HT-29 (cell line): ENCODE measurements around the gene CD38. TPM values are rescaled to one million over a fixed set of nuclear protein-coding genes. Genes with fewer than 3 reads are reported as not detected.

Source experiments
- DNase-seq: peaks from one replicate; pipeline ENCODE4 v3.0.0-alpha.2; 2015; ENCODE audit warnings: low spot score
- total RNA-seq: library from RNA; depleted of rRNA; stranded (reverse); fragments of >200 nt; shearing (Covaris generic); gene quantifications from 2 replicates; pipeline ENCODE4 v1.2.3, GENCODE V29; 2014

The CD38 gene
- total RNA-seq, 1 experiment from 2014 or later: not detected

DNA sequence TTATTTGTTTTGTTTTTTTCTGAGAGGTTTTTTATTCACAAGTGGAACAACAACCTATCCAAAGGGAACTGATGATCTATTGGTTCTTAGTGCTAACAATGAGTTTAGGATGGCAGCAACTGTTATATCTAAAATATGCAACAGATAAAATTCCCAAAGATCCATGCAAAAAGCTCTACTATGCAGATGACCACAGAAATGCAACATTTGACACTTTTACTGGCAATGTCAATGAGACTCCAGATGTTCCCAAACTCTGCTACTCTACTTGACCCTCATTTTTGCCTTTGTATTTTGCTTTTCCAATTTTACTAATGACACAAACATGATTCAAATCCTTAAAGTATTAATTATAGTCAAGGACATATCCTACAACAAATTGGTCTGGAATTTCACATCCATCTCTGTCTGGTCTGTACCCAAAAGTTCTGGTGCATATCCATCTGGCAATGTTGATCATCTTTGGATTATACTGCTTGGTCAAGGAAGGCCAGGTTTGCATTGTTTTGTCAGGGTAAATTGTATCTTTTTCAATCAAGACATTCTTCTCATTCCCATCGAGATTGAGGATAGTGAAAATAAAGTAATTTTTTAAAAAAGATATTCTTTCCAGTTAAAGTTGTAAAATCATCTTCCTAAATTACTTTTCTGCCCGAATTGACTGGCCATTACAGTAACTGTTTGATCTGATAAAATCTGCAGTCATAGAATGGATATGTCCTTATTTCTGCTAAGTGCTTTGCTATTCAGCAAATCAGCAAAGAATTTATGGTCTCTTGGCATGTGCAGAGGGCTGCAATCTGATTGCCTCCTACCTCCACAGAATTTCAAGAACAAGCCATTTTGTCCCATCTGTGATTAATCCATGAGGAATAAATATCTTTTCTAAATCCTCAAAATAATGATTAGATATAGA lies 86.8 kb downstream of the CD38 start:
- DNase-seq: no peak

GRCh38 chr4:15868111-15868510 lies 90.0 kb downstream of the CD38 start:
- peak; percentile 19 for DNase-seq

DNA sequence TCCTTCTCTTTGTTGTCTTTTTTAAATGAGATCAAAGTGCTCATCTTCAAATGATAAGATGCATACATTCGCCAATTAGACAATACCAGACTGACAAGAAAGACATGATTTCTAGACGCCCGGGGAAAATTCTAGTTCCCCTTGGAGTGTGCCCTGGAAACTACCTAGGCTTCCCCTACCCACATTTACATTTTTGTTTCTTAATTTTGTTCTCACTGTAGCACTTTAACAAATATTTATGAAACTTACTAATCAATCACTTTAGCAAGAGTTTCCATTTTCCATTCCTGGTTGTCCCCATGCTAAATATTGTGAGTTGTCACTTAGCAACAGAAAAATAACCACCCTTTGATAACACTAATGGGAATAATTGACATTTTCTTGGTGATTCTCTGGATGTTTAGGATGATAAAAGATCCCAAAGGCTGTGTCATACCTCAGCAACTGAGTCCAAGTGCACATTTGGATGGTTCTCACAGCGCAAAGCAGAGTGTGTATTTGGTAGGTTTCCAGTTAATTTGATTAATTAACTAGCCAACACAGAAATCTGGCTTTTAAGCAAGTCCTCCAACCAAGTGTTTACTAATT lies 90.8 kb downstream of the CD38 start:
- DNase-seq: no peak

GRCh38 chr4:15870079-15870478 lies 92.0 kb downstream of the CD38 start:
- no peak for DNase-seq

DNA sequence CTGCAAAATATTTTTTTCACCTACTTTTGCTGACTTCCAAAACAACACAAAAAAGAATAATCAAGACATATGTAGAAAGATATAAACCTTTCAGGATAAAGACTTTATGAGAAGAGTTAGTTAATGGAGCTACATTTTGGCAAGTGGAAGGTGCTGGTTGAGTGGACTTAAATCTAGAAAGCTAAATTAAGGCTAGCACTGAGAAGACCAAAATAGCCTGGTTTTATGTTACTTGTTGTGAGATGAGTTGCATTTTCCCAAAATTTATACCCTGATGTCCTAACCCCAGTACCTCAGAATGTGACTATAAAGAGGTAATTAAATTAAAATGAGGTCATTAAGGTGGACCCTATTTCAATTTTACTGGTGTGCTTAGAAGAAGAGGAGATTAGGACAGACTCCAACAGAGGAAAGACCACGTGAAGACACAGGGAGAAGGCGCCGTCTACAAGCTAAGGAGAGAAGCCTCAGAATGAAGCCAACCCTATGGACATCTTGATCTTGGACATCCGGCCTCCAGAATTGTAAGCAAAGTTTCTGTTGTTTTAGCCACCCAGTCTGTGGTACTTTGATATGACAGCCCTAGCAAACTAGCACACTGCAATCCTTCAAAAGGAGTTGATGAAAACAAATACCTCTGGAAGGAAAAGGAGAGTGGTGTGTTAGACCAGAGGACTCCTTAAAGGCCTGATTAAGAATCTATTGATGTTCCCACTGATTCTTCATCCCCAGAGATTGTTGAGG lies 93.0 kb downstream of the CD38 start:
- no peak for DNase-seq

- no peak for DNase-seq
These were observed 95.0 kb downstream of the CD38 start for GRCh38 chr4:15873117-15873516.

DNA sequence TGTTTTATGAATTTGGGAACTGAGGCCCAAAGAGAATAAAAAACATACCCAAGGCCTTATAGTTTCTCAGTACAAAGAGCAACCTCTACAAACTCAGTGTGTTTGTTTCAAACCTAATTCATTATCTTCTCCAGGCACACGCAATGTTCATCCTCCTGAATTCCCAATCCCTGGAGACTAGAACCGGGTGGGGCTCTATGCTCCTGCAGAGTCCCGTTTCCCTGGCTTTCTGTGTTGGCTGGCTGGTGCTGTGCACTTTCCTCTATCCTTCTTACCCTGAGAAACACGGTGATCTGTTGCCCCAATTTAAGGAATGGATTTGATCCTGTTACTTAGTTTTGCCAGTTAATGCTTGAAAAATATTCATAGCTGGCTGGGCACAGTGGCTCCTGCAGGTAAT lies 96.5 kb downstream of the CD38 start:
- DNase-seq: no peak

DNA sequence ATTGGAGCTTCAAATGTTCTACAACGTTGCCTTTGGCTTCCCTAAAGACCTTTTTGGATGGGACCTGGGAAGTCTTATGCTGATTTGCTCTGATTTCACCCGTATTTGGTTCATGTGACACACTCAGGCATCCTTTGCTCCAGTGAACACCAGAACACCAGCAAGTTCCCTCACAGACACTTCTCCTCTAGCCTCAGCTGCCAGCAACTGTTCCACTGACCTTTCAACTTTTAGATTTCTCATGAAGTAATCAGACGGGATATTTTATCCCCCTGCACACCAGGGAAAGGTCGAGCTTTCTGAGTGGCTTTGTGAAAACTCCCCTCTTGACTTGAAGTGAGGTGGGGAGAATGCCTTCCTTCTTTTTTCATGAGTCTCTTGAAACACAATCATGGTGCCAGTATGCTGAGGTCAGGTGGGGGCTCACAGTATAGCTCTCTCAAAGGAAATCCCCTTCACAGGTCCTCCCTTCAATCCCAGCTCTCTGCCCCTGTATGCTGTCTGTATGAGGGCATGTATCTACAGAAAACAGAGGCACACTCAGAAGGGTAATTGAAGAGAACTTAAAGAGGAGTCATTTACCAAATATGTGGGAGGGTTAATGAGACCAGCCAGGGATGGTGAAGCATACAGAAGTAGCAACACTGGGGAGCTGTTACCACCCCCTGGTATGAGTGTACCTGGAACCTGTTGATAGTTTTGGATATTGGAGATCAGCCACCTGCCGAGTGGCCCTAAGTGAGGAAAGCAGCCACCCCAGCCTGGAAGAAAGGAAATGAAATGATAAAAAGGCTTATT lies 97.7 kb downstream of the CD38 start:
- DNase-seq: no peak

GRCh38 chr4:15878011-15878410 lies 99.9 kb downstream of the CD38 start:
- no peak for DNase-seq

DNA sequence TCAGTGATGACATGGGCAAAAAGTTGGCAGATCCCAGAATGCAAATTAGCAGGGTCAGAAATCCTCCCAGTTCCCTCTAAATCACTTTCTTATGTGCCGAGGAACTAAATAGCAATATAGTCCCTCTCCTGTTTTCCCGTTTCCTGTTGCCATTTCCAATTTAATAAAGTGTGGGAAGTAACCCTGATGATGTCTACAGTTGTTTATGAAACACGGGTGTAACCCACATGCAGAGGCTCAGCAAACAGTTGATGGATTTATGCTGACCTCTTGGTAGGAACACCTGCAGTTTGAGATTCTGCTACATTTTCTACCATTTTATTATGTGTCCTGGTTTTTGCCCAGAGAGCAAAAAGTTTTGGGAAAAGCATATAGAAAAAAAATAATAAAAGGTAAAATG lies 103.7 kb downstream of the CD38 start:
- DNase-seq: no peak

DNA sequence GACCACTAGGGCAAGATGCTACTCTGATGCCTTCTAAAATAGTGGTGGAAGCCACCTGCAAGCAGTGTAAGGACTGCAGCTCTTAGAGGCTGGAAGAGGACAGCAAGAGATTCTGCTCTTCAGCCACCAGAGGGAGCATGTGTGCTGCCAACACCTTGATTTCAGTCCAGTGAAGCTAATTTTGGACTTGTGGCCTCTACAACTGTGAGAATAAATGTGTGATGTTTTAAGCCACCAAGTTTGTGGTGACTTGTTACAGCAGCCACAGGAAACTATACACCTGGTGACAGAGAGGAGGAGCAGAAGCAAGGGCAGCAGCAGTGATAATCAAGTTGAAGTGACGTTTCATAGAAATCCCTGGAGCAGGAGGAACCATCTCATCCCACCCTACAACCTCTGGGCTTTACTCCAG lies 104.6 kb downstream of the CD38 start:
- peak; percentile 88 for DNase-seq

GRCh38 chr4:15883610-15884243 lies 105.6 kb downstream of the CD38 start:
- no peak for DNase-seq

- DNase-seq: no peak
These were observed 106.5 kb downstream of the CD38 start for GRCh38 chr4:15884666-15885065.

DNA sequence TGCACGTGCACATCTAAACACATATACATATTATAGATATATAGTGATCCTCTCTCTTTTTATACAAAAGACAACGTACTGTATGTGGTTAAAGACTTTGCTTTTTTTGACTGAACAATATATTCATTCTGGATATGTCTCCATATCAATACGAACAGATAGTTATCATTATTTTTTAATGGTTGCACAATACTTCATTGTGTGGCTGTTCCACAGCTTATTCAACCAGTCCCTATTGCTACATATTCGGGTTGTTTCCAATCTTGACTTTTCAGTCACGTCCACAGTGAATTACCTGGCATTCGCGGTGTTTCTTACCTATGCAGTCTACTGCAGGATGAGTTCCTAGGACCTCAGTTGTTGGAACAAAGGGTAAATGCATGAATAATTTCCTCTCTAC lies 107.3 kb downstream of the CD38 start:
- no peak for DNase-seq

GRCh38 chr4:15888515-15888914 lies 110.4 kb downstream of the CD38 start:
- DNase-seq: no peak

DNA sequence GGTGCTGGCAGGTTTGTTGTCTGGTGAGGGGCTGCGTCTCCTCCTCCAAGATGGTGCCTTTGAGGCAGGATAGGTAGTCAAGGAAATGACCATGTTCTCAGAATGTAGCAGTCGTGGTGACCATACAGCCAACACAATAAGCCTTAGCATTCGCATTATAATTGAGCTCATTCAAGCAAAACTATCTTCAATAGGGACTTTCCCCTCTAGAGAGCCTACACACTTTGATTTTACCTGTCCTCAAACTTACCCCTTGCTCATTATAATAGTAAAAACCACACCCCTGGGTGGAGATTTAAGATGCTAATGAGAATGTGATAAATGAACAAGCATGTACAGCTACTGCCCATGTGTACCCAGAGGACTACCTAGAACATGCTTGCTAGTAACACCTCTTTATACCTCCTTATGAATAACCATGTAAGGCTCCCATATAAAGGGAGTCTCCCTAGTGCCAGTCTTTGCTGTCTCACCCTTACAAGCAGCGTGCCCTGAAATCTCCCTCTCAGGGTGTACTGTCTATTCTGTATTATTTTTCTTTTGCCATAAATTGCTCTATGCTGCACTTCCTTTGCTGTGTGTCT lies 112.2 kb downstream of the CD38 start:
- DNase-seq: no peak

GRCh38 chr4:15891312-15891711 lies 113.2 kb downstream of the CD38 start:
- DNase-seq: no peak

- DNase-seq: peak; percentile 86
These were observed 115.8 kb downstream of the CD38 start for GRCh38 chr4:15893962-15894361.

DNA sequence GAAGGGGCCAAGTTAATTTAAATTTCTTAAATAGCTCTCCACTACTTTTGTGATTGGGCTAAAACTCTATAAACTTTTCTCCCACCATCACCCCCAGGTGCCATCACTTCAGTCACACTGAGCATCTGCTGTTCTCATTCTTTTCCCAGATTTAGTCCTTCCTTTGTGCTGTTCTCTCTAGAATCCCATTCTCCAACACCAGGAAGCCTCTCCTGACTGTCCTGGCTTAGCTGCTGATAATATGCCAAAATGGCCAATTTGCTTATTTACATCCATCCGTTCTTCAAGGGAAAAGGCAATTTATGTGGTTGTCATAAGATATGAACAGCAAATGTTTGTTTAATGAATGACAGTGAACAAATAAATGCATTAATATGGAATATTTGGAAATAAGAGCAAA lies 116.3 kb downstream of the CD38 start:
- DNase-seq: no peak
